ENCODE measurements around the gene SLC35G3.
"Not testable (repeated sequence)": the region's sequence is repeated elsewhere in the genome, so short reads cannot be mapped to it uniquely, and the experiment has no call there.

Gene SLC35G3

GRCh38 chr17:35161281-35161761 lies 32.9 kb downstream of the SLC35G3 start:
- DNase-seq: no peak

- DNase-seq: no peak
Measured at GRCh38 chr17:35160354-35161201, 33.6 kb downstream of the SLC35G3 start.

- DNase-seq: no peak
Measured at GRCh38 chr17:35159940-35160339, 34.3 kb downstream of the SLC35G3 start.

GRCh38 chr17:35155246-35155645 lies 38.9 kb downstream of the SLC35G3 start:
- no peak for DNase-seq

- DNase-seq: no peak
Measured at GRCh38 chr17:35154196-35155165, 39.7 kb downstream of the SLC35G3 start.

GRCh38 chr17:35152421-35153140 lies 41.6 kb downstream of the SLC35G3 start:
- no peak for DNase-seq

GRCh38 chr17:35151080-35151479 lies 43.1 kb downstream of the SLC35G3 start:
- not testable (repeated sequence) for DNase-seq

GRCh38 chr17:35149941-35150340 lies 44.3 kb downstream of the SLC35G3 start:
- DNase-seq: no peak

GRCh38 chr17:35148144-35148543 lies 46.0 kb downstream of the SLC35G3 start:
- DNase-seq: no peak

GRCh38 chr17:35147375-35147905 lies 46.8 kb downstream of the SLC35G3 start, which contains the start of gene UNC45B:
UNC45B (plus strand) TSS chr17:35147817; CDS start chr17:35148264, 447 bp downstream.
- no peak for DNase-seq

GRCh38 chr17:35146214-35146833 lies 47.9 kb downstream of the SLC35G3 start:
- no peak for DNase-seq

GRCh38 chr17:35144840-35145239 lies 49.4 kb downstream of the SLC35G3 start:
- DNase-seq: no peak
